Calu3 (cell line): ENCODE results near the gene CDC25A. TPM values are rescaled to one million over a fixed set of nuclear protein-coding genes. Genes with fewer than 3 reads are reported as not detected.

Source experiments
- BruUV-seq: library from RNA; stranded (reverse); fragments of 400-500 nt; replicated peaks from 2 replicates; lab custom pipeline; 2021; lab: Mats Ljungman, UMichigan
- CTCF ChIA-PET: fragments of 300-600 bp; sonication (Branson Sonifier 250); formaldehyde crosslinking; loops from one replicate; lab custom pipeline; 2022; ENCODE audit warnings: antibody characterized with exemption; lab: Charles Lee
- DNase-seq: peaks from one replicate; pipeline ENCODE4 v3.0.0; 2022
- H3K27ac Mint-ChIP-seq: one replicate; pipeline ENCODE4 v1.8.0; 2022; ENCODE audit warnings: mixed read lengths; ENCODE audit not compliant: unreplicated experiment
- H3K27me3 Mint-ChIP-seq: one replicate; pipeline ENCODE4 v1.8.0; 2022; ENCODE audit warnings: mixed read lengths; ENCODE audit not compliant: unreplicated experiment
- H3K36me3 Mint-ChIP-seq: one replicate; pipeline ENCODE4 v1.8.0; 2022; ENCODE audit warnings: mild to moderate bottlenecking, moderate library complexity, mixed read lengths; ENCODE audit not compliant: insufficient read depth, unreplicated experiment
- H3K4me1 Mint-ChIP-seq: one replicate; pipeline ENCODE4 v1.8.0; 2022; ENCODE audit warnings: mild to moderate bottlenecking, low read depth, mixed read lengths; ENCODE audit not compliant: unreplicated experiment
- H3K4me3 Mint-ChIP-seq: one replicate; pipeline ENCODE4 v1.8.0; 2022; ENCODE audit warnings: mild to moderate bottlenecking, low read depth, moderate library complexity, mixed read lengths; ENCODE audit not compliant: unreplicated experiment
- H3K9me3 Mint-ChIP-seq: one replicate; pipeline ENCODE4 v1.8.0; 2022; ENCODE audit warnings: low read depth, mixed read lengths; ENCODE audit not compliant: unreplicated experiment
- CTCF ChIP-seq: fragments of 200-600 bp; IDR thresholded peaks from one replicate; pipeline ENCODE4 v1.8.0; 2022; ENCODE audit warnings: antibody characterized with exemption; ENCODE audit not compliant: unreplicated experiment
- intact Hi-C: fragments of 100-400 bp; cut with micrococcal nuclease; formaldehyde crosslinking; loops from one replicate; pipeline ENCODE4 v1.10.0; 2022; ENCODE audit not compliant: unreplicated experiment
- total RNA-seq: library from RNA; stranded (reverse); gene quantifications from 2 replicates; pipeline ENCODE4 v1.2.3, GENCODE V29; 2022

The CDC25A gene
- total RNA-seq, 1 experiment from 2014 or later: 18.2 TPM

GRCh38 chr3:48184299-48184698 lies 3.9 kb downstream of the CDC25A start:
- Mint-ChIP-seq H3K9me3 (no peaks in the 10 kb centered on the region), H3K36me3 (peaks cover 39% of the 10 kb centered on the region), H3K27me3 (no peaks in the 10 kb centered on the region), H3K4me1 (peaks cover 25% of the 10 kb centered on the region), H3K27ac (no peak overlapping the region), H3K4me3 (no peak overlapping the region)
- TF ChIP-seq CTCF: no peak
- BruUV-seq: no TSS peak
- intact Hi-C loops: no loop called here
- CTCF ChIA-PET: no interaction called here
- DNase-seq: no peak

- BruUV-seq: no TSS peak
- H3K4me1 Mint-ChIP-seq: peaks cover 8% of the 10 kb centered on the region
- CTCF ChIA-PET: interaction anchor here (0.6 kb wide), 1 partner anchor 318 kb away, joined by 6 read pairs; no protein-coding TSS in a partner anchor
- no peaks in the 10 kb centered on the region for H3K9me3 Mint-ChIP-seq
- intact Hi-C loops: no loop called here
- no peaks in the 10 kb centered on the region for H3K27me3 Mint-ChIP-seq
- H3K27ac Mint-ChIP-seq: no peak overlapping the region
- TF ChIP-seq CTCF: no peak
- no peak for DNase-seq
- H3K36me3 Mint-ChIP-seq: peaks cover 13% of the 10 kb centered on the region
- H3K4me3 Mint-ChIP-seq: no peak overlapping the region
Measured at GRCh38 chr3:48180531-48181253, 7.5 kb downstream of the CDC25A start.

- H3K4me3 Mint-ChIP-seq: no peak overlapping the region
Measured at GRCh38 chr3:48180021-48180420, 8.2 kb downstream of the CDC25A start.

DNA sequence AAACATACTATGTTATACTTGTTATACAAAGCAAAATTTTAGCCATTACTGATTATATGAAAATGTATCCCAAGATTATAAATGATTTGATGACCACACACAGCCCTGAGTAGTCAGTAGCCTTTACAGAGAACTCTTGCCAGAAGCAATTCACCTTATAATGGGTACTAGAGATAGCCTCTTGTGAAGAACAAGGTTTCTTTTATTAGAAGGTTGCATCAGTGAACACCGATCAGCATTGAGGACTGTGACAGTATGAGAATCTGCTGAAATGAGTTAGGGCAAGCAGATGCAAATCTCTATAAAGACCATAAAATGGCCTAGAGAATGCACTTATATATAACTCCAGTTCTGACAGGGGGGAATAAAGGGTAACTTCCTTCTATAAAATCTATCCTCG lies 10.1 kb downstream of the CDC25A start:
- intact Hi-C loops: no loop called here
- Mint-ChIP-seq H3K4me1 (no peaks in the 10 kb centered on the region), H3K9me3 (no peaks in the 10 kb centered on the region), H3K4me3 (no peak overlapping the region), H3K27ac (no peak overlapping the region), H3K36me3 (peaks cover 11% of the 10 kb centered on the region), H3K27me3 (no peaks in the 10 kb centered on the region)
- CTCF ChIA-PET: no interaction called here
- TF ChIP-seq CTCF: no peak
- DNase-seq: no peak
- no TSS peak for BruUV-seq

More at GRCh38 chr3:48180021-48180420, 8.2 kb downstream of the CDC25A start:
- intact Hi-C loops: no loop called here
- CTCF ChIA-PET: no interaction called here
- DNase-seq: no peak
- Mint-ChIP-seq H3K9me3 (no peaks in the 10 kb centered on the region), H3K36me3 (peaks cover 13% of the 10 kb centered on the region), H3K27me3 (no peaks in the 10 kb centered on the region), H3K4me1 (peaks cover 1% of the 10 kb centered on the region), H3K27ac (no peak overlapping the region)
- no peak for TF ChIP-seq CTCF
- BruUV-seq: no TSS peak
